H1 (cell line): ENCODE results near the gene NR3C1. TPM values are rescaled to one million over a fixed set of nuclear protein-coding genes. Genes with fewer than 3 reads are reported as not detected.

ENCODE experiments used
- BCL11A ChIP-seq, 2 experiments: IDR thresholded peaks; one replicate each; pipeline ENCODE4 v1.6.1; 2011; ENCODE audit warnings: low read depth in 2 of 2, low read length in 2 of 2, mild to moderate bottlenecking in 2 of 2
- CEBPB ChIP-seq: IDR thresholded peaks from 2 replicates; pipeline ENCODE4 v1.6.1; 2012; ENCODE audit warnings: low read depth, low read length
- CHD1 ChIP-seq: IDR thresholded peaks from 2 replicates; pipeline ENCODE4 v1.6.1; 2012; ENCODE audit warnings: low read depth, low read length, improper control_type of control experiment
- EGR1 ChIP-seq: IDR thresholded peaks from 2 replicates; pipeline ENCODE4 v1.6.1; 2011; ENCODE audit warnings: low read depth, low read length, borderline replicate concordance
- GTF2F1 ChIP-seq: IDR thresholded peaks from 2 replicates; pipeline ENCODE4 v1.6.1; 2012; ENCODE audit warnings: low read depth, low read length, improper control_type of control experiment, borderline replicate concordance
- POLR2A ChIP-seq, 2 experiments: IDR thresholded peaks; 1 replicate in 1 of 2; 2 replicates in 1 of 2; pipeline ENCODE4 v1.6.1; 2011; ENCODE audit warnings: low read depth in 2 of 2, low read length in 2 of 2, mild to moderate bottlenecking in 2 of 2; ENCODE audit errors: control extremely low read depth in 1 of 2
- SIN3A ChIP-seq, 2 experiments: IDR thresholded peaks in 1 of 2; conservative IDR thresholded peaks in 1 of 2; 2 replicates each; pipeline ENCODE4 v1.6.1; 2011 to 2012; ENCODE audit warnings: low read length in 2 of 2, improper control_type of control experiment in 1 of 2, low read depth in 1 of 2, mild to moderate bottlenecking in 1 of 2
- YY1 ChIP-seq: IDR thresholded peaks from 2 replicates; pipeline ENCODE4 v1.6.1; 2011; ENCODE audit warnings: low read depth, mild to moderate bottlenecking, low read length
- polyA plus RNA-seq, 7 experiments: library from polyadenylated mRNA; depleted of rRNA in 3 of 7; stranded (reverse) in 5 of 7; unstranded in 2 of 7; fragments of >200 nt in 5 of 7; fragments of 200-250 nt in 2 of 7; gene quantifications; 1 replicate in 5 of 7; 2 replicates in 1 of 7; 4 replicates in 1 of 7; pipeline versions ENCODE4 v1.2.1 to v1.2.3, GENCODE V29; 2011 to 2013; ENCODE audit warnings: missing spikeins in 2 of 7, mixed read lengths in 2 of 7
- total RNA-seq: library from RNA; stranded (reverse); fragmentation: NEBNext Ultra II Directional; extraction: Animal tissue kit (Norgen Biotek cat#: 25700); gene quantifications from 2 replicates; pipeline ENCODE4 v1.2.1, GENCODE V29; 2021
- TF ChIP-seq, protein P1 (sequence below): fragments of 300-600 bp; sonication (generic); IDR thresholded peaks from 2 replicates; pipeline ENCODE4 v1.7.1; 2012; ENCODE audit warnings: low read length, moderate library complexity, mild to moderate bottlenecking, inconsistent platforms; ENCODE audit not compliant: insufficient replicate concordance
- TF ChIP-seq, protein P2 (sequence below): IDR thresholded peaks from 2 replicates; pipeline ENCODE4 v1.6.1; 2012; ENCODE audit warnings: inconsistent platforms
- TF ChIP-seq, protein P3 (sequence below): IDR thresholded peaks from 2 replicates; pipeline ENCODE4 v1.6.1; 2012; ENCODE audit warnings: low read length, inconsistent platforms

NR3C1 gene
- total and polyA plus RNA-seq, 2 of the 8 experiments (the other 6 are each of a cell fraction or from before 2014, with no cell fraction given) = 1.7 to 5.4 TPM

DNA sequence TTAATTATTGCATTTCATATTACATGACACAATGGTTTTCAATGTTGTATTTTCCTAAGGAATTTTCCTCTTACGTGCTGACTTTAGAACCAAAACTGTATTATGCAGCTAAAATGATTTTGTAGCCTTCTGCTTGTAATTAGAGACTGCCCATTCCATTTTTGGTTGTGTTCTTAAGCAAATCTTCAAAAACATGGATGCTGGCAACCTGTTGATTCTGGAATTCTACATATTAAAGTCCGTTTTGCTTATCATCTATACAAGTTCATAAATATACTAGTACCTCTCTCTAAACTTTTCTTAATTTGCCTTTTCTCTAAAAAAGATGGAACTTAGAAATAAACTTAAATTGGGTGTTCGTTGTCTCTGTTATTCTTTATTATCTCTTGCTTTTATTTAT, 88.3 kb downstream of the NR3C1 start (continued):
- TF ChIP-seq, protein P1, sequence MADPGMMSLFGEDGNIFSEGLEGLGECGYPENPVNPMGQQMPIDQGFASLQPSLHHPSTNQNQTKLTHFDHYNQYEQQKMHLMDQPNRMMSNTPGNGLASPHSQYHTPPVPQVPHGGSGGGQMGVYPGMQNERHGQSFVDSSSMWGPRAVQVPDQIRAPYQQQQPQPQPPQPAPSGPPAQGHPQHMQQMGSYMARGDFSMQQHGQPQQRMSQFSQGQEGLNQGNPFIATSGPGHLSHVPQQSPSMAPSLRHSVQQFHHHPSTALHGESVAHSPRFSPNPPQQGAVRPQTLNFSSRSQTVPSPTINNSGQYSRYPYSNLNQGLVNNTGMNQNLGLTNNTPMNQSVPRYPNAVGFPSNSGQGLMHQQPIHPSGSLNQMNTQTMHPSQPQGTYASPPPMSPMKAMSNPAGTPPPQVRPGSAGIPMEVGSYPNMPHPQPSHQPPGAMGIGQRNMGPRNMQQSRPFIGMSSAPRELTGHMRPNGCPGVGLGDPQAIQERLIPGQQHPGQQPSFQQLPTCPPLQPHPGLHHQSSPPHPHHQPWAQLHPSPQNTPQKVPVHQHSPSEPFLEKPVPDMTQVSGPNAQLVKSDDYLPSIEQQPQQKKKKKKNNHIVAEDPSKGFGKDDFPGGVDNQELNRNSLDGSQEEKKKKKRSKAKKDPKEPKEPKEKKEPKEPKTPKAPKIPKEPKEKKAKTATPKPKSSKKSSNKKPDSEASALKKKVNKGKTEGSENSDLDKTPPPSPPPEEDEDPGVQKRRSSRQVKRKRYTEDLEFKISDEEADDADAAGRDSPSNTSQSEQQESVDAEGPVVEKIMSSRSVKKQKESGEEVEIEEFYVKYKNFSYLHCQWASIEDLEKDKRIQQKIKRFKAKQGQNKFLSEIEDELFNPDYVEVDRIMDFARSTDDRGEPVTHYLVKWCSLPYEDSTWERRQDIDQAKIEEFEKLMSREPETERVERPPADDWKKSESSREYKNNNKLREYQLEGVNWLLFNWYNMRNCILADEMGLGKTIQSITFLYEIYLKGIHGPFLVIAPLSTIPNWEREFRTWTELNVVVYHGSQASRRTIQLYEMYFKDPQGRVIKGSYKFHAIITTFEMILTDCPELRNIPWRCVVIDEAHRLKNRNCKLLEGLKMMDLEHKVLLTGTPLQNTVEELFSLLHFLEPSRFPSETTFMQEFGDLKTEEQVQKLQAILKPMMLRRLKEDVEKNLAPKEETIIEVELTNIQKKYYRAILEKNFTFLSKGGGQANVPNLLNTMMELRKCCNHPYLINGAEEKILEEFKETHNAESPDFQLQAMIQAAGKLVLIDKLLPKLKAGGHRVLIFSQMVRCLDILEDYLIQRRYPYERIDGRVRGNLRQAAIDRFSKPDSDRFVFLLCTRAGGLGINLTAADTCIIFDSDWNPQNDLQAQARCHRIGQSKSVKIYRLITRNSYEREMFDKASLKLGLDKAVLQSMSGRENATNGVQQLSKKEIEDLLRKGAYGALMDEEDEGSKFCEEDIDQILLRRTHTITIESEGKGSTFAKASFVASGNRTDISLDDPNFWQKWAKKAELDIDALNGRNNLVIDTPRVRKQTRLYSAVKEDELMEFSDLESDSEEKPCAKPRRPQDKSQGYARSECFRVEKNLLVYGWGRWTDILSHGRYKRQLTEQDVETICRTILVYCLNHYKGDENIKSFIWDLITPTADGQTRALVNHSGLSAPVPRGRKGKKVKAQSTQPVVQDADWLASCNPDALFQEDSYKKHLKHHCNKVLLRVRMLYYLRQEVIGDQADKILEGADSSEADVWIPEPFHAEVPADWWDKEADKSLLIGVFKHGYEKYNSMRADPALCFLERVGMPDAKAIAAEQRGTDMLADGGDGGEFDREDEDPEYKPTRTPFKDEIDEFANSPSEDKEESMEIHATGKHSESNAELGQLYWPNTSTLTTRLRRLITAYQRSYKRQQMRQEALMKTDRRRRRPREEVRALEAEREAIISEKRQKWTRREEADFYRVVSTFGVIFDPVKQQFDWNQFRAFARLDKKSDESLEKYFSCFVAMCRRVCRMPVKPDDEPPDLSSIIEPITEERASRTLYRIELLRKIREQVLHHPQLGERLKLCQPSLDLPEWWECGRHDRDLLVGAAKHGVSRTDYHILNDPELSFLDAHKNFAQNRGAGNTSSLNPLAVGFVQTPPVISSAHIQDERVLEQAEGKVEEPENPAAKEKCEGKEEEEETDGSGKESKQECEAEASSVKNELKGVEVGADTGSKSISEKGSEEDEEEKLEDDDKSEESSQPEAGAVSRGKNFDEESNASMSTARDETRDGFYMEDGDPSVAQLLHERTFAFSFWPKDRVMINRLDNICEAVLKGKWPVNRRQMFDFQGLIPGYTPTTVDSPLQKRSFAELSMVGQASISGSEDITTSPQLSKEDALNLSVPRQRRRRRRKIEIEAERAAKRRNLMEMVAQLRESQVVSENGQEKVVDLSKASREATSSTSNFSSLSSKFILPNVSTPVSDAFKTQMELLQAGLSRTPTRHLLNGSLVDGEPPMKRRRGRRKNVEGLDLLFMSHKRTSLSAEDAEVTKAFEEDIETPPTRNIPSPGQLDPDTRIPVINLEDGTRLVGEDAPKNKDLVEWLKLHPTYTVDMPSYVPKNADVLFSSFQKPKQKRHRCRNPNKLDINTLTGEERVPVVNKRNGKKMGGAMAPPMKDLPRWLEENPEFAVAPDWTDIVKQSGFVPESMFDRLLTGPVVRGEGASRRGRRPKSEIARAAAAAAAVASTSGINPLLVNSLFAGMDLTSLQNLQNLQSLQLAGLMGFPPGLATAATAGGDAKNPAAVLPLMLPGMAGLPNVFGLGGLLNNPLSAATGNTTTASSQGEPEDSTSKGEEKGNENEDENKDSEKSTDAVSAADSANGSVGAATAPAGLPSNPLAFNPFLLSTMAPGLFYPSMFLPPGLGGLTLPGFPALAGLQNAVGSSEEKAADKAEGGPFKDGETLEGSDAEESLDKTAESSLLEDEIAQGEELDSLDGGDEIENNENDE = no peak
- TF ChIP-seq SIN3A (conservative IDR thresholded peaks at IDR 0.05 in 1 of 2, IDR thresholded peaks at IDR 0.05 in 1 of 2; ENCODE audit: low read depth in 1 of 2, low read length in 2 of 2) (no peak), POLR2A (IDR thresholded peaks at IDR 0.05; ENCODE audit: control extremely low read depth in 1 of 2, low read depth in 2 of 2, low read length in 2 of 2) (no peak), EGR1 (no peak), BCL11A (IDR thresholded peaks at IDR 0.05; ENCODE audit: low read depth in 2 of 2, low read length in 2 of 2) (no peak), GTF2F1 (no peak), CEBPB (no peak), CHD1 (no peak), YY1 (no peak)
- TF ChIP-seq, protein P2, sequence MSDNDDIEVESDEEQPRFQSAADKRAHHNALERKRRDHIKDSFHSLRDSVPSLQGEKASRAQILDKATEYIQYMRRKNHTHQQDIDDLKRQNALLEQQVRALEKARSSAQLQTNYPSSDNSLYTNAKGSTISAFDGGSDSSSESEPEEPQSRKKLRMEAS = no peak
- TF ChIP-seq, protein P3, sequence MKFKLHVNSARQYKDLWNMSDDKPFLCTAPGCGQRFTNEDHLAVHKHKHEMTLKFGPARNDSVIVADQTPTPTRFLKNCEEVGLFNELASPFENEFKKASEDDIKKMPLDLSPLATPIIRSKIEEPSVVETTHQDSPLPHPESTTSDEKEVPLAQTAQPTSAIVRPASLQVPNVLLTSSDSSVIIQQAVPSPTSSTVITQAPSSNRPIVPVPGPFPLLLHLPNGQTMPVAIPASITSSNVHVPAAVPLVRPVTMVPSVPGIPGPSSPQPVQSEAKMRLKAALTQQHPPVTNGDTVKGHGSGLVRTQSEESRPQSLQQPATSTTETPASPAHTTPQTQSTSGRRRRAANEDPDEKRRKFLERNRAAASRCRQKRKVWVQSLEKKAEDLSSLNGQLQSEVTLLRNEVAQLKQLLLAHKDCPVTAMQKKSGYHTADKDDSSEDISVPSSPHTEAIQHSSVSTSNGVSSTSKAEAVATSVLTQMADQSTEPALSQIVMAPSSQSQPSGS = no peak
